Frontal cortex (tissue), 4 donors: ENCODE results near the gene MYO1E. TPM values are rescaled to one million over a fixed set of nuclear protein-coding genes. Genes with fewer than 3 reads are reported as not detected.
"Not testable (repeated sequence)": the region's sequence is repeated elsewhere in the genome, so short reads cannot be mapped to it uniquely, and the experiment has no call there.

Experiments
- DNase-seq, 2 donors: peaks; one replicate each; pipeline ENCODE4 v3.0.0; 2012; ENCODE audit warnings: low spot score in 2 of 2
- FAIRE-seq: peaks from 2 replicates; lab custom pipeline; 2012; peaks lifted over from hg19 to GRCh38; lab: Jason Lieb, UNC
- total RNA-seq: library from RNA; depleted of rRNA; stranded (reverse); fragments of >200 nt; gene quantifications from one replicate; pipeline ENCODE4 v1.2.3, GENCODE V29; 2014
- donor health status: control.
- donor health status: control.
- donor health status: control.

Gene MYO1E
- total RNA-seq, 1 donor from 2014 or later = 11.8 TPM

DNA sequence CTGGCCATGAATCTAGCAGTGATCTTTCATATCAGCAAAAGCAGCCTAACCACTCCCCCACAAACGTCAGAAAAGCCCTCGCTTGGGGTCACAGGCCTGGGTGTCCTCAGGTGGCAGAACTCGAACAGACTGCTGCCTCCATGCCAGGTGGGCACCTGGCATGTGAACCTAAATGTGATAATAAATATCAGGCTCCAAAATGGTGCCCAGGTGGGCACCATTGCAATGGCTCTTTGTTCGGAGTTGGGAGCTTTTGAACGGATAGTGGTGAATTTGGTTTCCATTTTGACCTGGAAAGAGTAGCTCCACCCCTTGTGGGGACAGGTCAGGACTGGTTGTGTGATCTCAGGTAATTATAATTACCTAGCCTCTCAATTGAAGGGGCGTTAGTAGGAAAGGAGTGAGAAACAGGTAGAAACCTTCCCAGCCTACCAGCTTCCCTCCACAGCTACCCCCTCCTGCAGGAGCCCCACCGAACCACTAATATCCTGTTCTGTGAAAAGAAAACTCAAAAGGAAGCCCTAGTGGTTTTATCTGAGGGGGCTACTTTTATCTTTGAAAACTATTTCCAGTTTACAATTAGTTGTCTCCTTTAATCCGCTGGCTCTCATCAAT, 18.1 kb downstream of the MYO1E start:
- DNase-seq = no peak
- no peak for FAIRE-seq

DNA sequence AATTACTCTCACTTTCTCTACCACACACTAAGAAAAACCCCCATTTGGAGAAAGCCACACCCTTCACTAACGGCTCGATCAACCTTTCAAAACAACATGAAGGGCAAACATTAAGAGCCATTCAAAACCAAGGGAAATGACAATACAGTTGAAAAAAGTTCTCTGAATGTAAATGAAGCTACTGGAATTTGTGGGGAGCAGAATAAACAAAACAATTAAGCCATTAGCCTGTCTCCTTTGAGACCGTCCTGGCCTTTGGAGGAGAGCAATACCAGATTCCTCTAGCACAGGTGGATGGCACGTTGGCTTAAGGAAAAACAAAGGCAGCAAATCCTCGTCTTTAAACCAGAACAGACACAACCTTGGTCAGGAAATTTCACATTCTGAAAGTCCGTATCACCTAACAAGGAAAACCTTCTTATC, 18.7 kb downstream of the MYO1E start:
- DNase-seq (no peak), FAIRE-seq (no peak)

DNA sequence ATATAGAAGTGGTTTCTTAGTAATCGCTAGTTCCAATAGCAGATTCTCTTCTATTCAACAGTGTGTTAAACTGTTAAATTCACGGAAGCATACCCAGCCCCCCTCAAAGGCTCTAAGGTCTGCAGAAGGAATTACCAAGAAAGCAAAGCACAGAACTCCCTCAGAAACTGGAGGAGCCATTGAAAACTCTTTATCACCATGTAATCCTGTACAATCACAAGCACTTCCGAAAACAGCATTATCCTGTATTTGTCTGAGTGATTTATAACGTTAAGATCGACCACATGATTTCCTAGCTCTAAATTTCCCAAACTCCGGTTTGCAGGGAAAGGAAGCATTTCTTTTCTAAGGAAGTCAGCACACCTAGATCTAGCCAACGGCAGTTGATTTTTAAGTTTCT, 20.0 kb downstream of the MYO1E start:
- FAIRE-seq (no peak), DNase-seq (no peak)

DNA sequence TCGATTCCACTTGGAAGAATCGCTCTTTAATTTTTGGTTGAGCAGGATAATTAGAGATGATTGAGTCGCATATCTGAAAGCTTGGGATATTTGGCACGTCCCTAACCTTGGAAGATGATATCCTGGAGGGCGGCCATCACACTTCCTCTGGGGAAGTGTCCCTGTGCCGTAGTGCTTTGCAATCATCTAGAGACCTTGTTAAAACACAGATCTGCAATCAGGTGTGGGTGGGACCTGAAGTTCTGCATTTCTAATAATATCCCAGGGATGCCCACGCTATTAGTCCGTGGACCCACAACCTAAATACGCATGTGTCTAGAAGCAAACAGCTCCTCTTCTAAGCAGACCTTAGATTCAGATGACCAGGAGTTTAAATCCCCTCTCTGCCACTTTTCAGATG, 20.5 kb downstream of the MYO1E start:
- no peak for DNase-seq
- no peak for FAIRE-seq

DNA sequence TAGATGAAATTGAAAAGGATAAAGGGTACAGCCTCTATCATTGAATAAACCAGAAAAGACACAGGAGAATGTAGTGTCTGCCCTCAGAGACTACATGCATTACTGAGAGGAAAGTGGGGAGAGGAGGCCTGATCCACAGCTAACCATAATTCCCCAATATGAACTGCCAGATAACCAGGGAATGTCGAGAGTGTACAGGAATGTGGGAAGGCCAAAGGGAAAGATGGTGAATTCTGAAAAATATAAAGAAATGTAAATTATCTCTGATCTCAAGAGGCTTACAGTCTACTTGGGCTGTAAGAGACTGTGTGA, 22.3 kb downstream of the MYO1E start:
- FAIRE-seq = no peak

DNA sequence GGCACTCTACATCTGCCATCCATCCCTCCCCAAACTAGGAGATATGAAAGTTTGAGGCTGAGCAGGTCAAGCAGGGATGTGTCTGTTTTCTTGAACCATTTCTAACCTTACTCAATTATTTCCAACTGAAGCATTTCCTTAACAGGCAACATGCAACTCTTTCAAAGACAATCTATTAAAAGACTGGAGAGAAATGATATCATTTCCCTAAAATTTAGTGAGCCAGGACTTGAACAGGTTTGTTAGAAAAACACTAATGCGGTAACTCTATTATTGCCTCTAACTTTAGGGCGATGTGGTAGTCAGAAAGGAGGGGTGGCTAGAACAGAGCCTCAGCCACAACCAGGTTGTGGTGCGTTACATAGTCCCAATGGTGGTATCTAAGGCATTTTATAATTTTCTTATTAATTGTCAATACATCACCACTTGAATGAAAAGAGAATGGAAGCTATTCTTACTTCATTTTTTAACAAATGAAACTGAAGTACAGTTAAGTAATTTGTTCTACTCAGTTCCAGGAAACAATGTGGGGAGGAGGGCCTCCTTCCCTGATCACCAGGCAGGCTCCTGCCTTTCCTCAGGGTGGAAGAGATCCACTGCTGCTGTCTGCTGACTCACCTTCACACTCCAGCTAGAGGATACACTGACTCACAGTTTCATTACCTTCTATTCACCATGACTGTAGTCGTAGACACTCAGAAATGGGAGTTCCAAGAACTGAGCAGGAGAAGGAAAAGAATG, 22.8 kb downstream of the MYO1E start:
- DNase-seq (peak in 1 of 2 donors; percentile 46), FAIRE-seq (no peak)

More for the DNA sequence above, 22.3 kb downstream of the MYO1E start:
- no peak for DNase-seq

DNA sequence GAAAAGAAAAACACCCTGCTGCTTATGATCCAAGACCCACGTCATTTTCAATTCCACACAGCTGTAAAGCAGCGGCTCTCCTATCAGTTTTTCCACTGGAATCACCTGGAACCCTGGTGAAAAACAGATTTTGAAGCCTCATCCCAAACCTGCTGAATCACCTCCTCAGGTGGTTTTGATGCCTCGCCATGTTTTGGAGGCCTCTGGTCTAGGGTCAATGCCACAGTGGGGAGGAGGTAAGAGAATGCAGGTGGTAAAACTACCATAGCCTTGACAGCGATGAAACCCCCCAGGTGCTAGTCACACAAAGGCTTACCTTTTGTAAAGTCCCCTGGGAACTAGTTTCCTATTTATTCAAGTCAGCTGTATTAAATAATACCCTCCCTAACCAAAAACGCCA, 24.8 kb downstream of the MYO1E start:
- FAIRE-seq (no peak), DNase-seq (no peak)

DNA sequence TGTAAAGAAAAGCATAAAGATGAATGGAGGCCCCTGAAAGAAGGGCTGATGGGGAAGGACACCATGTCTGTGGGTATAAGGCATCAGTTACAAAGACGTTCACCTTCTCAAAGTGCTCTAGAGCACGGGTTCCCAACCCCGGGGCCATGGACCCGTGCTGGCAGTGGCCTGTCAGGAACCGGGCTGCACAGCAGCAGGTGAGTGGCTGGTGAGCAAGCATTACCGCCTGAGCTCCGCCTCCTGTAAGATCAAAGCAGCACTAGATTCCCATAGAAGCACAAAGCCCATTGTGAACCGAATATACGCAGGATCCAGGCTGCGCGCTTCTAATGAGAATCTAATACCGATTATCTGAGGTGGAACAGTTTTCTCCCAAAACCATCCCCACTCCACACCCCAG, 25.7 kb downstream of the MYO1E start:
- DNase-seq (no peak), FAIRE-seq (no peak)

DNA sequence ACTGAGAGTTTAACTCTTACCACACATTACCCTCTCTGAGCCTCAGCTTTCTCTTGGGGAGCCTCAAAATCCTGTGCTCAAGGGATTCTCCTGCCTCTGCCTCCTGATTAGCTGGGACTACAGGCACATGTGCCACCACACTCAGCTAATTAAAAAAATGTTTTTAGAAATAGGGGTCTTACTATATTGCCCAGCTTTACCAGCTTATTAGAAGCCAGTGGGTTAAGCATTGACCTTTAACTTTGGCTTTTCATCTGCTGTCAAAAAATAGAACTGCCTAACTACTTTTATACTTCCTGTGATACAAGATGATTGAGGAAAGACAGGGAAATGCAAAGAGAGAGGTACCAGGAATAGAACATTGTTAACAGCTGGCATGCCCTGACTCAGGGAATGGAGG, 27.3 kb downstream of the MYO1E start:
- DNase-seq (no peak), FAIRE-seq (no peak)

DNA sequence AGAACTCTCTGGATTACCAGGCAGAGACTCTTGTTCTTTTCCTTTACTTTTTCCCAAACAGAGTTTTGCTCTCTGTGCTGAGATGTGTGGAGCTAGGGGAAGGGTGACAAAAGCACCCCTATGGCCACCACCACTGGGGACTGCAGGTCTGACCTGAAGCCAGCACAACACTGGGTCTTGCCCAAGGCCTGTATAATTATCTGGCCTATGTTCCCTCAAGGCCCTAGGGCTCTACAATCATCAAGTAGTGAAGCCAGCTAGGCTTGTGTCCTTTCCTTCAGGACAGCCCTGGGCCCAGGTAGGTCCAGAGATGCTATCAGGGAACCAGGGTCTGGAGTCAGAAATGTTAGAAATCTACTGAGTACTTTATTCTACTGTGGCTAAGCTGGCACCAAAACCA, 28.4 kb downstream of the MYO1E start:
- DNase-seq = no peak
- FAIRE-seq = no peak

DNA sequence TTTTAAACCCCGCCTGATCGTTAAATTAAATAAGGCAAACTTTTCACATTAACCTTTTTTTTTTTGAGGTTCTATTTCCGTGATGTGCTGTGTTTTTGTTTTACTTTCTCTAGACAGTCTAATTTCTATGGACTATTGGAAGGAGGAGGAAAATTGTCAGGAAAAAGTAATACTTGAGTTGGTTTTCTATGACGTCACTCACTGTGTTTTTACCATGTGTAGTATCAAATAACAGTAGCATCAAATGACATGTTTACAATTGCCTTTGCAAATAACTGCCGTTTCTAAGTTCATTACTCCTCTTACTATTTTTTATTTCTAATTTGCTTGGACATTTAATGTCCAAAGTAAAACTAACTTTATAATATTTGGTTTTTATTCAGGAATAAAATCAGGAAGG, 32.3 kb downstream of the MYO1E start:
- FAIRE-seq (no peak), DNase-seq (no peak)

DNA sequence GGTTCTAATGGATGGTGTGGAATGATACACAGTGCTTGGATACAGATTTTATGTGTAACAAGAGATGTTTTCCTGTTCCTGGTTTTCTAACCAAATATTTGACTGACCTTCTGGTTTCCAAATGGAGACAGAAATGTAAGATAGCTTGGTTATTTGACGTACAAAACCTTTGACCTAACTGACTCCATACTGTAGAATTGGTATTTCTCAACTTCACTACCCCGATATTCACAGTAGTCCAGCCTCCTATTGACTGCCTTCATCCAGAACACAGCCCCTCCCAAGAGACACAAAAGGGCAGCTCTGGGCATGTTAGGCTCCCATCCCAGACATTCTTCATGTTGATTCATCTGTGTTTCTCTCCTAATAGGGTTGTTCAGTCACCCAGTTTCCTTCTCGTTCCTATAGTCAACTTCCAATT, 33.4 kb downstream of the MYO1E start:
- no peak for DNase-seq
- no peak for FAIRE-seq

DNA sequence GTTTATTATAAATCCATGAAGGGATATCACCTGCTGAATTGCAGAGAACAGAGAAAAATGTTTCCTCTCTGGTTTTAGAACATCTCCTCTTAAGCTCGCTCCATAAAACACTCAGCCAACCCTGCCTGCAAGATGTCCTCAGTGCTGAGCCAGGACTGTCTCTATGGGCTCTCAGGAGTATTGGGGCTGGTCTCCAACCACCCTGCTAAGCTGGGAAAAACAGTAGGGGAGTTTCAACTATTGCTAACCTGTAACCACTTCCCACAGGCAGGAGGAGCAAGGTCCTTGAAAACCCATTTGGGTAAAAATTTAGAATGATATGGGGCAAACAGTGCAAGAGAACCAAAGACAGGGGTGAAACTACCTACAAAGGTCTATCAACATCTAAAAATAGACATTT, 34.3 kb downstream of the MYO1E start:
- FAIRE-seq (no peak), DNase-seq (no peak)

DNA sequence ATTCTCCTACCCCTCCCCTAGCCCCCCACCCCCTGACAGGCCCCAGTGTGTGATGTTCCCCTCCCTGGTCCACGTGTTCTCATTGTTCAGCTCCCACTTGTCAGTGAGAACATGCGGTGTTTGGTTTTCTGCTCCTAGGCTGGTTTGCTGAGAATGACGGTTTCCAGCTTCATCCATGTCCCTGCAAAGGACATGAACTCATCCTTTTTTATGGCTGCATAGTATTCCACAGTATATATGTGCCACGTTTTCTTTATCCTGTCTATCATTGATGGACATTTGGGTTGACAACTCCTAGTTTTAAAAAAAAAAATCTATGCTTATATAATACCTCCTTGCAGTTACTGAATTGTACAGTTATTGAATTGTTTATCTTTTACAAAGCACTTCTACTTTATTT, 35.9 kb downstream of the MYO1E start:
- not testable (repeated sequence) for DNase-seq, FAIRE-seq

DNA sequence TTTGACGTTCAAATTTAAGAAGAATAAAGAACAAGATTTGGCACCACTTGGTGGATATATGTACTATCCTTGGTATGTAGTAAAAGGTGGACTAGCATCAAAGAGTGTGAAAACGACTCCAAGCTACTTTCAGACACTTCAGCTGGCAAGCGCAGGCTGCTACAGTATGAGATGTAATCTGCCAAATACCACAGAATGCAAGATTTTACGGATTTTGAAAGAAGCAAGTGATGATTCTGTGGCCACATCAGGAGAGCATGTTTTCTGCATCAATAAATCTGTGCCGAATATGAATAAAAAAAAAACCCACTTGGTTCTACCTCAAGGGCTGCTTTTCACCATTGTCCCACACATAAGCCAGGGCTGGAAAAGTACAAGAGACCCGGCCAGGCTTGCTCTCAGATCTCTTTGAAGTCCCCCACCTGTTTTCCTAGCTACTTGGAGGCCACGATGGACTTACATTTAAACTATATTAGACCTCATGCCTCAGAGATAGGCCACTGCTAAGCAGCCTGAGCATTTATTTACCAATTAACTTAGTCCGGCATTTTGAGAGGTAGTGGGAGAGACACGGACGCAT, 37.4 kb downstream of the MYO1E start:
- DNase-seq = no peak
- no peak for FAIRE-seq

DNA sequence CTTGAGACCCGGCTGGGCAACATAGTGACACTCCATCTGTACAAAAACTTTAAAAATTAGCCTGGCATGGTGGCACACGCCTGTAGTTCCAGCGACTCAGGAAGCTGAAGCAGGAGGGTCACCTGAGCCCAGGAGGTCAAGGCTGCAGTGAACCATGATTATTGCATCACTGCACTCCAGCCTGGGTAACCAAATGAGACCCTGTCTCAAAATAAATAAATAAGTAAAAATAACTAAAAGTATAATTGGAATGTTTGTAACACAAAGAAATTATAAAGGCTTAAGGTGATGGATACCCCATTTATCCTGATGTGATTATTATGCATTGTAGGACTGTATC, 38.6 kb downstream of the MYO1E start:
- FAIRE-seq = no peak
- DNase-seq = no peak

DNA sequence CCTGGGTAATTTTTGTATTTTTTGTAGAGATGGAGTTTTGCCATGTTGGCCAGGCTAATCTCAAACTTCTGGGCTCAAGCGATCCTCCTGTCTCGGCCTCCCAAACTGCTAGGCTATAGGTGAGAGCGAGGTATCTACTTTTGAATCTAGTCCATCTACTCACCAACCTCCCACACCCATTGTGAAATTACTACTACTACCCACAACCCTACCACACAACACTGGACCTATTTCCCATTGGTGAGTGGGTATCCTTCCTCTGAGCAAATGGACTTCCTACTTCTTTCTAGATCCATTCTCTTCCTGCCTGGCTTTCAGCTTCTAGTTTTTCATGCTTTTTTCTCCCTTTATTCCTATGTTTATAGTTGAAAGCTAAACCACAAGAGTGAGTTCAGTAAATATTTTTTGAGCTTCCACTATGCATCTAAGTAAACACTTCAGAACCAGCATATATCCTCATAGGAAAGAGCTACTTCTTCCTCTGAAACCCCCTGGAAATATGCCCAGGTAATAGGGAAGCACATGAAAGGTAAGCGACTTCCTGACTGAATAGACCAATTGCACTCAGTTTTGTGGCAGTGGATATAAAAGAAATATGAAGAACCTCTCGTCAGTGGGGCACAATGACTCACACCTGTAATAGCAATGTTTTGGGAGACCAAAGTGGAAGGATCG, 39.1 kb downstream of the MYO1E start:
- no peak for FAIRE-seq
- DNase-seq = no peak

DNA sequence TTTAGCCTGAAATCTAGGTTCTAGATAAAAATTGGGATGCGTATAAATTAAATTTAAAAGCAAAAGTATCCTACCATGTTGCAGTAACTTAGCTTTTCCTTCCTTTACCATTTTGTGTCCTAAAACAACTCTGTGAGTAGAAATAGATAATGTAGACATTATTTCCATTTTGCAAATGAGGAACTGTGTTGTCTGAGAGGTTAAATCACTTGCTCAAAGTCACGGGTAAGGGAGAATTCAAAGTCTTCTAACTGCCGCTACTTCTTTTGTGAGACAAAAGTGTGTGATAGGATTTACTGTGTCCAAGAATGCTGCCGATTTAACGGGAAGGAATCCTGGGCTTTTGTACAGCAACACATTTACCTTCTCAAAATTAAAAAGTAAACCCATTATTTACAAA, 40.7 kb downstream of the MYO1E start:
- DNase-seq (no peak), FAIRE-seq (no peak)

DNA sequence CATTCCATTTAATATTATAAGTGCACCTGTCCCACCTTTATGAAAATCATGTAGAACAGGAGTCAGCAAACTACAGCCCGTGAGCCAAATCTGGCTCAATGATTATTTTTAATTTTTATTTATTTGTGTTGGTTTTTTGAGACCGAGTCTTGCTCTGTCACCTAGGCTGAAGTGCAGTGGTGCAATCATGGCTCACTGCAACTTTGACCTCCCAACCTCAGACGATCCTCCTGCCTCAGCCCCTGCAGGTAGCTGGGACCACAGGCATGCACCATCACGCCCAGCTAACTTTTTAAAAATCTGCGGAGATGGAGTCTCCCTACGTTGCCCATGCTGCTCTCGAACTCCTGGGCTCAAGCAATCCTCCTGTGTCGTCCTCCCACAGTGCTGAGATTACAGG, 42.0 kb downstream of the MYO1E start:
- DNase-seq = no peak
- no peak for FAIRE-seq

DNA sequence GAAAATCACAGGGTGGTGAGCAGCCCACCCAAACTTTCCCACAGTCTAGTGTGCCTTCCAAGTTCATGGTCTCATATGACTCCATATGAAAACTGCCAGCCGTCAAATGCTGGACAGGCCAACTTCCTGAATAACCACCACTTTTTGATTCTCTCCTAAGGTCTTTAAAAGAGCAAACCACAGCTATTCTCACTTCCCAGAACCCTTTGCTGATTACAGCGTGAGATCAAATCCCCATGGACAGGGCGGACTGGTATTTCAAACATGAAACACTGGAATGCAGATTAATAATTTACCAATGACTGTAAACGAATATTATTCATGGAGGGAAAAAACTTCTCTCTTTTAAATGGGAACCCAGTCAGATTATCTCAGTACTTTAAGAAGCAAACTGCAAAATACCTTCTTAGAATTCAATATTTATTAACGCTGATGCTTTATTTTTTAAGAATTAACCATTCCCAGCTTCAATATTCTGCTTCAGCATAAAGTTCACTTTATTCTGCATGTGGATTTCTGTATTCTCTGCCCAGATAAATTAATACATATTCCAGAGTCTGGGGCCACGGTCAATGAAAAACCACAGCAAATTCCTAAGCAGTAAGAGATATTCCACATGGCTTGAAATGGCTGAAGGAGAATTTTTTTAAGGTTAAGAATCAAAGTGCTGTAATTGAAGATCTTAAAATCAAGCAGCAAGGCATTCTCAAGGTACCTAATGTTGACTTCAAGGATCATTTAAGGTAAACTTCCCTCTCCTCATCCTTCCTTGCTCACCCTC, 42.9 kb downstream of the MYO1E start:
- no peak for FAIRE-seq
- no peak for DNase-seq
